HuH-7.5 (cell line): ENCODE measurements around the gene LCMT1.
A peak's percentile ranks its signal among the peaks of the same experiment; 100 is the strongest.
"Not testable (repeated sequence)": the region's sequence is repeated elsewhere in the genome, so short reads cannot be mapped to it uniquely, and the experiment has no call there.

Experiments used
- DNase-seq: peaks from one replicate; pipeline ENCODE4 v3.0.0; 2011; ENCODE audit warnings: low spot score

LCMT1 gene

DNA sequence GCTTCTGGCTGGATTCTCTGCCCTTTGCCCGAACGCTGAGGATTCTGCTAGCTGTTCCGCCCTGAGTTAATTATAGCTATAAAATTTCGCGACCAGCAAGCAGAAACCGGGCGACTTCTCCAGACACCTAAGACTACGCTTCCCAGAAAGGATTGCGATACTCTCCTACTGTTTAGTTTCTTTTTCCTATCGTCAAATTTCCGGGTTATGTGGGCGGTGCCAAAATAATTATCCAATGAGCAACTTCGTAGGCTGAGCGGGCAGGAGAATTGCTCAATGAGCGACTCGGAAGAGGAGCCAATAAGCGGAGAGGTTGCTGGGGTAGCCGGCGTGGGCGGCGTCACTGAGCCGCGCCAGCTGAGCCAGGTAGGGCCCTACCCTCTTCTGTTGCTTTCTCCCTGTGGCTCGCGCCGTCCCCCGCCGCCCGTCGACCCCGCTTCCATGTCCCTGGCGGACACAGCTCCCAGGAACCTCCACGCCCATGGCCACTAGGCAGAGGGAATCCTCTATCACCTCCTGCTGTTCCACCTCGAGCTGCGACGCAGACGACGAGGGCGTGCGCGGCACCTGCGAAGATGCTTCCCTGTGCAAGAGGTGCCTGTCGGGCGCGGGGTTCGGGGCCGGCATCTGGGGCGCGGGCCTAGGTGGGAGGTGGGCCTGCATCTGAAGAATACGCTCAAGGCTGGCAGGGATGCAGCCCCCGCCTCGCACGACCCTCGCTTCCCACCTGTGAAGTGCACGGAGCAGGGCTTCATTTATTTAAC lies at the start of gene LCMT1:
Gene LCMT1, plus strand, starts transcription at position 340 of the 764 bp plus-strand sequence. Its CDS starts 142 bp downstream, at position 482.
- peak; percentile 85 for DNase-seq

GRCh38 chr16:25063102-25063501 lies 48.4 kb upstream of the LCMT1 start:
- no peak for DNase-seq

- DNase-seq: no peak
Observed at GRCh38 chr16:25063865-25064264, 47.7 kb upstream of the LCMT1 start.

DNA sequence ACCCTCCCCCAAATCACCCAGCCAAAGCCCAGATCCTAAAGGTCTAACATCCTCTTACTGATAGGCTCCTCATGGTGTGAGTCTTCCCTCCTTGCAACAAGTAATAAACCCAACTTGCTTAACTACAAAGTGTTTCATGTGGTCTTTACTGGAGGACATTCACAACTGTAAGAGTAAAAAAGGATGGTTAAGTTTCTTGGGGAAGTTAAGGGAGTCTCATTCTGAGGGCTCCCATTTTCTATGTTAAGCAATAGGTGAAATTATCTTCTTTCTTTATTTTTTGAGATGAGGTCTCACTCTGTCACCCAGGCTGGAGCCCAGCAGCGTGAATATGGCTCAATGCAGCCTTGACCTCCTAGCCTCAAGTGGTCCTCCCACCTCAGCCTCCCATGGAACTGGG lies 47.3 kb upstream of the LCMT1 start:
- not testable (repeated sequence) for DNase-seq

GRCh38 chr16:25064937-25065336 lies 46.6 kb upstream of the LCMT1 start:
- no peak for DNase-seq

- DNase-seq: peak; percentile 37
Observed at GRCh38 chr16:25065899-25066298, 45.6 kb upstream of the LCMT1 start.

DNA sequence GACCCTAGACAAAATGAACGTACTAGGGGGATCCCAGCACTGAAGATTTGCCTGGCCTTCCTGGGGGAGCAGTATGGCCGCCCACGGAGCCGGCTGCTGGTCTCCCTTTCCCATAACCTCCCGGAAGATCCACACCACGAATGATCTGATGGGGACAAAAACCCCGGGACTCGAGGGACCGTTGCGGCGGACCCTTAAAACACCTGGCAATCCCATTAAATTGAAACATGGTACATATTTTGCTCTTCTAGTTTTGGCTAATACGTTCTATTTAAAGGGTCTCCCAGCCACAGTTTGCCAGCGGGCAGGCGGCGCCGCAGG lies 45.2 kb upstream of the LCMT1 start:
- no peak for DNase-seq

- DNase-seq: peak; percentile 81
Observed at GRCh38 chr16:25066747-25067631, 44.6 kb upstream of the LCMT1 start.

- DNase-seq: no peak
Observed at GRCh38 chr16:25073854-25074253, 37.7 kb upstream of the LCMT1 start.

GRCh38 chr16:25078386-25078978 lies 33.1 kb upstream of the LCMT1 start:
- no peak for DNase-seq

DNA sequence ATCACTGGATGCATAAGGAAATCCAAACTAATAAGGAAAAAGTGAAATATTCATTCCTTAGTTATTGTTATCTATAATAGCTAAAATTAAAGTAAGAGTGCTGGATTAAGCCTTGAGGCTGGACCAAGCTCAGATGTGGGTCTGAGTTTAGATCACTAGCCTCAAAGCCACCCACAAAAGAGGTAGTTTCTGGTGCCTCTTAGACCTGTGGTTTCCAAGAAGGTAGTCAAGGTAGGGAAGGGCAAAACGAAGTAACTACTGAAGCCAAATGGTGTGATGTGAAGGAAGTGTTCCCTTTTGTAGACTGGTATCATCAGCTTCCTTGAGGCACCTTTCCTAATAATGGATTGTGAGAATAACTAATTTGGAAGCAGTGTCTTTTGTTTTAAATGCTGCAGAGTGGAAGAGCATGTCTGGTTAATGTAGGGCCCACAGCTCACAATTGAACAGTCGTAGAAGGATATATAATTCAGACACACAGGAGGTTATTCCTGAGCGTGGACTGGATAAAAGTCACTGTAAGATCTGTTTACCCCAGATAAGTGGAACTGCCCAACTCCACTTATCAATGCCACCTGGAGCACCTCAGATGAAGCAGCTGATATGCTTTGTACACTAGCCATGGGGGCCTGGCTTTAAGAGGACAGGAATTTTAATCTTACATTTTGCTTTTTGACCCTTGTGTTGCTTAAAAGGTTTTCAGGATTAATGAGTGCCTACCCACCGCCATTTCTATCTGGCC lies 31.7 kb upstream of the LCMT1 start:
- DNase-seq: no peak

- DNase-seq: no peak
Observed at GRCh38 chr16:25080420-25081131, 31.0 kb upstream of the LCMT1 start.

DNA sequence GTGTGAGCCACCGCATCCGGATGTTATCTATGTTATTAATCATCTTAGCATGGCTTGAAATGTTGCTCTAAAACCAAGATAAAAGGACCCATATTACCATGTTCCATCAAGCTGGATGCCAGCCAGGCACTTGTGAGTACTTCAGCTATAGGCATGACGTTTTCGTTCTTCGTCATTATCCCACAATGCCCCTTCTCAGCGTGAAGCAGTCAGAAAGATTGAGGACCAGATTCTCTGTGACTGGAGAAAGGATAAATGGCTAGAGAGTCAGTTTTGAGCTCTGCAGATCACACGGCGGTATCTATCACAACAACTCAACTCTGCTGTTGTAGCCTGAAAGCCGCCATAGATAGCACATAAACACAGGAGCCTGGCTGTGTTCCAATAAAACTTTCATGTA lies 29.8 kb upstream of the LCMT1 start:
- DNase-seq: no peak

DNA sequence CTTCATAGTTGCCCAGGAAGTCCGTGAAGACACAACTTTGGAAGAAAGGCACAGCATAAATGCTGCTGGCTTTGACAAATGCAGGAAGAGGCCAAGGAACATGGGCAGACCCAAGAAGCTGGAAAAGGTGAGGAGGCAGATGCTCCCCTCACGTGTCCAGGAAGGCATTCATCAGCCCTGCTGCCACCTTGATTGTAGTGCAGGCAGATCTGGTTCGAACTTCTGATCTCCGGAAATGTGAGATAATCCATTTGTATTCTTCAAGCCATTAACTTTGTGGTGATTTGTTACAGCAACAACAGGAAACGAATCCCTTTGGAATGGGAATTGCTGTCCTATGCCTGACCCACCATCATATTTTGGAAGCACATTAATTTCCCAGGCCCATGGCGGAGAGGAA lies 28.5 kb upstream of the LCMT1 start:
- no peak for DNase-seq

DNA sequence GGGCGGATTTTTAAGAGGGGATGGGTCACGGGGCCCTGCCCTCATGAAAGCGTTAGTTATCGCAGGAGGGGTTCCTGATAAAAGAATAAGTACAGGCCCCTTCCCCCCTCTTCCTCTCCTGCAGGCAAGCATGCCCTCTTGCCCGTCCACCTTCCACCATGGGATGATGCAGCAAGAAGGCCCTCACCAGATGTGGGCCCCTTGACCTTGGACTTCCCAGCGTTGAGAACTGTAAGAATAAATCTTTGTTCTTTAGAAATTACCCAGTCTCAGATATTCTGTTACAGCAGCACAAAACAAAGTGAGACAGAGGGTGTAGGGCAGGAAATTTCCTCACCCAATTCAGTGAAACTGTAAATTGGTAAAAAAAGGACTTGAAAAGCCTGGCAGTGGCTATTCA lies 27.8 kb upstream of the LCMT1 start:
- no peak for DNase-seq

- DNase-seq: no peak
Observed at GRCh38 chr16:25084797-25085196, 26.7 kb upstream of the LCMT1 start.

DNA sequence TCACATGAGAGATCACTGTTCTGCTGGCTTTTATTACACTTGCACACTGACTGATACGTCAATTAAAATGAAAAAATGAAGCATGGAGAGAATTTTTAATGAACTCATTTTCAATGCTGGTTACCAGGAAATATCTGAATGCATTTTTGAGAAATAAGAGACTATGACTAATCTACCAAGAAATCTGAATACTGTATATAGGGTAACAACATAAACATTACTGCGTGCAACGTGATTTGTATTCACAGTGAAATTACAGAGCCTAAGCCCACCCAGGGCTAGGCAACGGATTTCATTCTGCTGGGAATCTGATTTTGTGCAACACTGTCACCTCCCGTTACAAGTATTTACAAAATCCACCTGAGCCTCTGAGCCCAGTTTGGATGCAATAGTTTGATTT lies 23.8 kb upstream of the LCMT1 start:
- DNase-seq: no peak

GRCh38 chr16:25089351-25089750 lies 22.2 kb upstream of the LCMT1 start:
- DNase-seq: no peak

- no peak for DNase-seq
Observed at GRCh38 chr16:25092441-25092840, 19.1 kb upstream of the LCMT1 start.

DNA sequence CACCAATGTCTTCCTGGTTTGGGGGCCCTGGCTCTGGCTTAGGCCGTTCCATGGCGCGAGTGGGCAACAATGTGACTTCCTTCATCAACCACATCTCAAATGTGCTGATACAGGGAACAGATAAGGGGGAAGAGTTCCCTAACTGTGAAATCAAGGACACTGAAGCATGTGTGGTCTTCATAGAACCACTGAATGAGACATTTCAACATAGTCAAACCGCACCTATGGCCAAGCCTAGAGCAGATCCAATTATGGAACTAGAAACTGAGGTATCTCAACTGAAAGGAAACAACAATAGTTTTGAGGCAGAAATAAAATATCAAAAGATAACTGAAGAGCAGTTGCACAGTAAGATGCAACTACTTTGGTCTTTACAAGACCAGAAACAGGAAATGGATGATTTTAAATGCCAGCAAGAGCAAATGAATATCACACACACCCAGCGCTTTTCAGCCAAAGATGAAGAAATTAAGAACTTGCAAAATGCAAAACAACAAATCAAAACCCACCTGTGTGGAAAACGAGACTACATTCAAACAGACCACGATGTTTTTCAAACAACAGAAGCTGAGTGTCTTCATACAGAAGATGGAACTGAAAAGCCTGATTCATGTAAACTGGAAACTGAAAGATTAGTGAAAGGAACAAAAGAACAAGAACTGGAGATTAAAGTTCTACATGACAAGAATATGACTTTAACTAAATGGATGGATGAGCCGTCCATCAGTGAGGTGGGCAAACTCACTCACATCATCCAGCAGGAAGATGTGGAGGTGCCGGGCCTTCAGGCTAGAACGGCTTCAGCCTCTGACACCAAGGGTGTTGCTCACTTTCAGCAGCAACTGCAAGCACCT lies 18.1 kb upstream of the LCMT1 start:
- no peak for DNase-seq

- no peak for DNase-seq
Observed at GRCh38 chr16:25094596-25094995, 16.9 kb upstream of the LCMT1 start.
